ENCODE measurements around the gene FBN3.
A peak's percentile ranks its signal among the peaks of the same experiment; 100 is the strongest.

FBN3 gene

GRCh38 chr19:8149261-8150094 lies at the start of gene FBN3:
Gene FBN3, minus strand, starts transcription at chr19:8149592. Its CDS starts 2,112 bp downstream, at chr19:8147480.
- peak within 1 kb of the TSS in 1 of 5 donors; percentile 10 for H3K4me3 ChIP-seq (ENCODE audit: low read depth in 1 of 5, low read length in 5 of 5)
- peaks cover 29 to 57% (median 42%) of the 10 kb centered on the region in 5 donors for H3K27me3 ChIP-seq (ENCODE audit: control insufficient read depth in 5 of 5, insufficient read depth in 4 of 5, low read length in 5 of 5)
- peaks cover 0 to 10% (median 9%) of the 10 kb centered on the region in 5 donors for H3K4me1 ChIP-seq (ENCODE audit: control insufficient read depth in 5 of 5, insufficient read depth in 5 of 5, low read length in 5 of 5)
- no peak within 1 kb of the TSS for H3K9ac ChIP-seq (ENCODE audit: low read length in 5 of 5)
- H3K36me3 ChIP-seq (ENCODE audit: control insufficient read depth in 5 of 5, insufficient read depth in 5 of 5, low read length in 5 of 5): no peaks in the 10 kb centered on the region
- no peaks in the 10 kb centered on the region for H3K9me3 ChIP-seq (ENCODE audit: control insufficient read depth in 5 of 5, low read length in 5 of 5)
- no peak within 1 kb of the TSS for H3K27ac ChIP-seq (ENCODE audit: low read depth, low read length)

GRCh38 chr19:8196271-8196927 lies 47.0 kb upstream of the FBN3 start:
- Histone ChIP-seq H3K4me3 (ENCODE audit: low read depth in 1 of 5, low read length in 5 of 5) (no peak overlapping the region), H3K27ac (ENCODE audit: low read depth, low read length) (no peak overlapping the region), H3K9me3 (ENCODE audit: control insufficient read depth in 5 of 5, low read length in 5 of 5) (no peaks in the 10 kb centered on the region), H3K36me3 (ENCODE audit: control insufficient read depth in 5 of 5, insufficient read depth in 5 of 5, low read length in 5 of 5) (no peaks in the 10 kb centered on the region), H3K27me3 (ENCODE audit: control insufficient read depth in 5 of 5, insufficient read depth in 4 of 5, low read length in 5 of 5) (peaks cover 0 to 3% (median 0%) of the 10 kb centered on the region in 5 donors), H3K9ac (ENCODE audit: low read length in 5 of 5) (no peak overlapping the region), H3K4me1 (ENCODE audit: control insufficient read depth in 5 of 5, insufficient read depth in 5 of 5, low read length in 5 of 5) (peaks cover 0 to 15% (median 0%) of the 10 kb centered on the region in 5 donors)

GRCh38 chr19:8194528-8195267 lies 45.3 kb upstream of the FBN3 start:
- H3K4me3 ChIP-seq (ENCODE audit: low read depth in 1 of 5, low read length in 5 of 5): peak overlapping the region in 2 of 5 donors; percentile 17 to 27
- no peak overlapping the region for H3K27ac ChIP-seq (ENCODE audit: low read depth, low read length)
- peaks cover 0 to 15% (median 0%) of the 10 kb centered on the region in 5 donors for H3K4me1 ChIP-seq (ENCODE audit: control insufficient read depth in 5 of 5, insufficient read depth in 5 of 5, low read length in 5 of 5)
- no peaks in the 10 kb centered on the region for H3K36me3 ChIP-seq (ENCODE audit: control insufficient read depth in 5 of 5, insufficient read depth in 5 of 5, low read length in 5 of 5)
- no peaks in the 10 kb centered on the region for H3K9me3 ChIP-seq (ENCODE audit: control insufficient read depth in 5 of 5, low read length in 5 of 5)
- H3K9ac ChIP-seq (ENCODE audit: low read length in 5 of 5): no peak overlapping the region
- peaks cover 0 to 3% (median 0%) of the 10 kb centered on the region in 5 donors for H3K27me3 ChIP-seq (ENCODE audit: control insufficient read depth in 5 of 5, insufficient read depth in 4 of 5, low read length in 5 of 5)

GRCh38 chr19:8192221-8192820 lies 42.9 kb upstream of the FBN3 start:
- Histone ChIP-seq H3K36me3 (ENCODE audit: control insufficient read depth in 5 of 5, insufficient read depth in 5 of 5, low read length in 5 of 5) (no peaks in the 10 kb centered on the region), H3K9me3 (ENCODE audit: control insufficient read depth in 5 of 5, low read length in 5 of 5) (no peaks in the 10 kb centered on the region), H3K9ac (ENCODE audit: low read length in 5 of 5) (no peak overlapping the region), H3K4me1 (ENCODE audit: control insufficient read depth in 5 of 5, insufficient read depth in 5 of 5, low read length in 5 of 5) (peaks cover 0 to 15% (median 0%) of the 10 kb centered on the region in 5 donors), H3K4me3 (ENCODE audit: low read depth in 1 of 5, low read length in 5 of 5) (no peak overlapping the region), H3K27ac (ENCODE audit: low read depth, low read length) (no peak overlapping the region), H3K27me3 (ENCODE audit: control insufficient read depth in 5 of 5, insufficient read depth in 4 of 5, low read length in 5 of 5) (peaks cover 0 to 3% (median 0%) of the 10 kb centered on the region in 5 donors)

GRCh38 chr19:8185343-8186068 lies 36.1 kb upstream of the FBN3 start:
- Histone ChIP-seq H3K4me3 (ENCODE audit: low read depth in 1 of 5, low read length in 5 of 5) (no peak overlapping the region), H3K9ac (ENCODE audit: low read length in 5 of 5) (no peak overlapping the region), H3K36me3 (ENCODE audit: control insufficient read depth in 5 of 5, insufficient read depth in 5 of 5, low read length in 5 of 5) (no peaks in the 10 kb centered on the region), H3K27me3 (ENCODE audit: control insufficient read depth in 5 of 5, insufficient read depth in 4 of 5, low read length in 5 of 5) (no peaks in the 10 kb centered on the region), H3K4me1 (ENCODE audit: control insufficient read depth in 5 of 5, insufficient read depth in 5 of 5, low read length in 5 of 5) (no peaks in the 10 kb centered on the region), H3K27ac (ENCODE audit: low read depth, low read length) (no peak overlapping the region), H3K9me3 (ENCODE audit: control insufficient read depth in 5 of 5, low read length in 5 of 5) (no peaks in the 10 kb centered on the region)

GRCh38 chr19:8184274-8184673 lies 34.9 kb upstream of the FBN3 start:
- Histone ChIP-seq H3K9me3 (ENCODE audit: control insufficient read depth in 5 of 5, low read length in 5 of 5) (no peaks in the 10 kb centered on the region), H3K4me1 (ENCODE audit: control insufficient read depth in 5 of 5, insufficient read depth in 5 of 5, low read length in 5 of 5) (no peaks in the 10 kb centered on the region), H3K36me3 (ENCODE audit: control insufficient read depth in 5 of 5, insufficient read depth in 5 of 5, low read length in 5 of 5) (no peaks in the 10 kb centered on the region), H3K27ac (ENCODE audit: low read depth, low read length) (no peak overlapping the region), H3K4me3 (ENCODE audit: low read depth in 1 of 5, low read length in 5 of 5) (no peak overlapping the region), H3K27me3 (ENCODE audit: control insufficient read depth in 5 of 5, insufficient read depth in 4 of 5, low read length in 5 of 5) (no peaks in the 10 kb centered on the region), H3K9ac (ENCODE audit: low read length in 5 of 5) (no peak overlapping the region)

GRCh38 chr19:8180018-8180417 lies 30.6 kb upstream of the FBN3 start:
- H3K4me3 ChIP-seq (ENCODE audit: low read depth in 1 of 5, low read length in 5 of 5): no peak overlapping the region
- no peaks in the 10 kb centered on the region for H3K4me1 ChIP-seq (ENCODE audit: control insufficient read depth in 5 of 5, insufficient read depth in 5 of 5, low read length in 5 of 5)
- H3K36me3 ChIP-seq (ENCODE audit: control insufficient read depth in 5 of 5, insufficient read depth in 5 of 5, low read length in 5 of 5): no peaks in the 10 kb centered on the region
- H3K9me3 ChIP-seq (ENCODE audit: control insufficient read depth in 5 of 5, low read length in 5 of 5): no peaks in the 10 kb centered on the region
- H3K27ac ChIP-seq (ENCODE audit: low read depth, low read length): no peak overlapping the region
- H3K27me3 ChIP-seq (ENCODE audit: control insufficient read depth in 5 of 5, insufficient read depth in 4 of 5, low read length in 5 of 5): no peaks in the 10 kb centered on the region
- H3K9ac ChIP-seq (ENCODE audit: low read length in 5 of 5): no peak overlapping the region

- Histone ChIP-seq H3K27ac (ENCODE audit: low read depth, low read length) (no peak overlapping the region), H3K4me3 (ENCODE audit: low read depth in 1 of 5, low read length in 5 of 5) (no peak overlapping the region), H3K9ac (ENCODE audit: low read length in 5 of 5) (no peak overlapping the region), H3K9me3 (ENCODE audit: control insufficient read depth in 5 of 5, low read length in 5 of 5) (no peaks in the 10 kb centered on the region), H3K27me3 (ENCODE audit: control insufficient read depth in 5 of 5, insufficient read depth in 4 of 5, low read length in 5 of 5) (peaks cover 0 to 4% (median 0%) of the 10 kb centered on the region in 5 donors), H3K4me1 (ENCODE audit: control insufficient read depth in 5 of 5, insufficient read depth in 5 of 5, low read length in 5 of 5) (no peaks in the 10 kb centered on the region), H3K36me3 (ENCODE audit: control insufficient read depth in 5 of 5, insufficient read depth in 5 of 5, low read length in 5 of 5) (no peaks in the 10 kb centered on the region)
These were observed 25.3 kb upstream of the FBN3 start for GRCh38 chr19:8174706-8175105.

- Histone ChIP-seq H3K9ac (ENCODE audit: low read length in 5 of 5) (no peak overlapping the region), H3K4me3 (ENCODE audit: low read depth in 1 of 5, low read length in 5 of 5) (no peak overlapping the region), H3K27me3 (ENCODE audit: control insufficient read depth in 5 of 5, insufficient read depth in 4 of 5, low read length in 5 of 5) (peaks cover 0 to 4% (median 0%) of the 10 kb centered on the region in 5 donors), H3K27ac (ENCODE audit: low read depth, low read length) (no peak overlapping the region), H3K9me3 (ENCODE audit: control insufficient read depth in 5 of 5, low read length in 5 of 5) (no peaks in the 10 kb centered on the region), H3K4me1 (ENCODE audit: control insufficient read depth in 5 of 5, insufficient read depth in 5 of 5, low read length in 5 of 5) (peaks cover 0 to 5% (median 0%) of the 10 kb centered on the region in 5 donors), H3K36me3 (ENCODE audit: control insufficient read depth in 5 of 5, insufficient read depth in 5 of 5, low read length in 5 of 5) (no peaks in the 10 kb centered on the region)
These were observed 19.1 kb upstream of the FBN3 start for GRCh38 chr19:8168537-8168936.
